OCI-LY3 (cell line): ENCODE measurements around the gene ROCK2.
A peak's percentile ranks its signal among the peaks of the same experiment; 100 is the strongest.

Experiments
- H2AFZ ChIP-seq: fragments of 200-600, 300-600 bp; shearing (Covaris generic); 2 replicates; pipeline ENCODE4 v1.6.0; 2014; ENCODE audit warnings: antibody characterized with exemption, low read depth, low read length
- H3K27ac ChIP-seq: fragments of 200-600, 300-600 bp; sonication (generic); 2 replicates; pipeline ENCODE4 v1.5.1; 2014; ENCODE audit warnings: mild to moderate bottlenecking, low read length, moderate library complexity, mixed read lengths
- H3K27me3 ChIP-seq: fragments of 200-600, 300-600 bp; sonication (generic); 2 replicates; pipeline ENCODE4 v1.6.1; 2014; ENCODE audit warnings: low read depth, low read length, mixed read lengths
- H3K36me3 ChIP-seq: fragments of 200-600, 300-600 bp; sonication (generic); replicated peaks from 2 replicates; pipeline ENCODE3; 2014; ENCODE audit warnings: low read depth, low read length, mixed read lengths
- H3K4me1 ChIP-seq: fragments of 300-600, 200-600 bp; sonication (generic); 2 replicates; pipeline ENCODE4 v1.6.1; 2014; ENCODE audit warnings: low read length, mixed read lengths
- H3K4me2 ChIP-seq: fragments of 200-600, 300-600 bp; sonication (generic); 2 replicates; pipeline ENCODE4 v1.6.1; 2014; ENCODE audit warnings: low read length, mixed read lengths
- H3K4me3 ChIP-seq: fragments of 300-600, 200-600 bp; sonication (generic); 2 replicates; pipeline ENCODE4 v1.5.1; 2014; ENCODE audit warnings: antibody characterized with exemption, mild to moderate bottlenecking, low read length, moderate library complexity
- H3K79me2 ChIP-seq: fragments of 300-600, 200-600 bp; shearing (Covaris generic); 2 replicates; pipeline ENCODE4 v1.6.1; 2014; ENCODE audit warnings: mild to moderate bottlenecking, low read length, mixed read lengths
- H3K9ac ChIP-seq: fragments of 300-600, 200-600 bp; shearing (Covaris generic); 2 replicates; pipeline ENCODE4 v1.6.0; 2014; ENCODE audit warnings: mild to moderate bottlenecking, low read length, moderate library complexity
- H3K9me3 ChIP-seq: fragments of 200-600, 300-600 bp; shearing (Covaris generic); 2 replicates; pipeline ENCODE4 v1.6.1; 2014; ENCODE audit warnings: low read length, mixed read lengths; ENCODE audit not compliant: insufficient read depth
- H4K20me1 ChIP-seq: fragments of 200-600, 300-600 bp; sonication (generic); 2 replicates; pipeline ENCODE4 v1.6.1; 2016; ENCODE audit warnings: low read length, mixed read lengths; ENCODE audit not compliant: insufficient read depth
- EZH2phosphoT487 ChIP-seq: fragments of 200-600 bp; shearing (Covaris generic); IDR thresholded peaks from 2 replicates; pipeline ENCODE4 v1.6.1; 2018; ENCODE audit warnings: antibody characterized with exemption, mixed run types, low read depth
- TF ChIP-seq, protein P1 (sequence below): fragments of 200-600, 300-600 bp; sonication (generic); IDR thresholded peaks from 2 replicates; pipeline ENCODE4 v1.5.1; 2014; ENCODE audit warnings: antibody characterized with exemption, low read length, low read depth

The ROCK2 gene

DNA sequence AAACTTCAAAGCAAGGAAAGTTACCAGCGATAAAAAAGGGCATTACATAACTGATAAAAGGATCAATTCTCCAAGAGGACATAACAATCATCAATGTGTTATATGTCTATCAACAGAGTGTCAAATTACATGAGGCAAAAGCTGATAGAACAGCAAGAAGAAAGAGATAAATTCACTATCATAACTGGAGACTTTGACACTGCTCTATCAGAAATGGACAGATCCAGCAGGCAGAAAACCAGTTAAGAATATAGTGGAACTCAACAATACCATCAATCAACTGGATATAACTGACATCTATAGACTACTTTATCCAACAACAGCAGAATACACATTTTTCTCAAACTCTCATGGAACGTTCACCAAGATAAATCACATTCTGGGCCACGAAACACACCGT, 65.0 kb downstream of the ROCK2 start:
- TF ChIP-seq EZH2phosphoT487: no peak
- TF ChIP-seq, protein P1, sequence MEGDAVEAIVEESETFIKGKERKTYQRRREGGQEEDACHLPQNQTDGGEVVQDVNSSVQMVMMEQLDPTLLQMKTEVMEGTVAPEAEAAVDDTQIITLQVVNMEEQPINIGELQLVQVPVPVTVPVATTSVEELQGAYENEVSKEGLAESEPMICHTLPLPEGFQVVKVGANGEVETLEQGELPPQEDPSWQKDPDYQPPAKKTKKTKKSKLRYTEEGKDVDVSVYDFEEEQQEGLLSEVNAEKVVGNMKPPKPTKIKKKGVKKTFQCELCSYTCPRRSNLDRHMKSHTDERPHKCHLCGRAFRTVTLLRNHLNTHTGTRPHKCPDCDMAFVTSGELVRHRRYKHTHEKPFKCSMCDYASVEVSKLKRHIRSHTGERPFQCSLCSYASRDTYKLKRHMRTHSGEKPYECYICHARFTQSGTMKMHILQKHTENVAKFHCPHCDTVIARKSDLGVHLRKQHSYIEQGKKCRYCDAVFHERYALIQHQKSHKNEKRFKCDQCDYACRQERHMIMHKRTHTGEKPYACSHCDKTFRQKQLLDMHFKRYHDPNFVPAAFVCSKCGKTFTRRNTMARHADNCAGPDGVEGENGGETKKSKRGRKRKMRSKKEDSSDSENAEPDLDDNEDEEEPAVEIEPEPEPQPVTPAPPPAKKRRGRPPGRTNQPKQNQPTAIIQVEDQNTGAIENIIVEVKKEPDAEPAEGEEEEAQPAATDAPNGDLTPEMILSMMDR: no peak
- H4K20me1 ChIP-seq: no peaks in the 10 kb centered on the region
- H3K36me3 ChIP-seq: peaks cover 18% of the 10 kb centered on the region
- no peak overlapping the region for H3K4me2 ChIP-seq
- H3K27ac ChIP-seq: no peak overlapping the region
- H2AFZ ChIP-seq: no peak overlapping the region
- H3K79me2 ChIP-seq: peaks cover 3% of the 10 kb centered on the region; the same call in 1 of the 2 replicates
- no peaks in the 10 kb centered on the region for H3K9me3 ChIP-seq
- peaks cover 24% of the 10 kb centered on the region for H3K4me1 ChIP-seq
- no peak overlapping the region for H3K4me3 ChIP-seq
- H3K9ac ChIP-seq: no peak overlapping the region
- H3K27me3 ChIP-seq: no peaks in the 10 kb centered on the region

DNA sequence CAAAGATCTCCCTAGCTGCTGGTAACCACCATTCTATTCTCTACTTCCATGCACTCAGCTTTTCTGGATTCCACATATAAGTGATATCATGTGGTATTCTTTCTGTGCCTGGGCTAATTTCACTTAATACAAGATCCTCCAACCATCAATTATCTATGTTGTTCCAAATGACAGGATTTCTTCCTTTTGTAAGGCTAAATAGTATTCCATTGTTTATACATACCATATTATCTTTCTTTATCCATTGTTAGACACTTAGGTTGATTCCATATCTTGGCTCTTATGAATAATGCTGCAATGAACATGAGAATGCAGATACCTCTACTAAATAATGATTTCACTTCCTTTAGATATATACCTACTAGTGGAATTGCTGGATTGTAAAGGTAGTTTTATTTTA, 66.2 kb downstream of the ROCK2 start:
- H3K4me2 ChIP-seq: no peak overlapping the region
- H4K20me1 ChIP-seq: no peaks in the 10 kb centered on the region
- H3K9me3 ChIP-seq: no peaks in the 10 kb centered on the region
- H3K27me3 ChIP-seq: no peaks in the 10 kb centered on the region
- H3K4me1 ChIP-seq: peaks cover 29% of the 10 kb centered on the region
- H3K79me2 ChIP-seq: peaks cover 3% of the 10 kb centered on the region; the same call in 1 of the 2 replicates
- no peak overlapping the region for H2AFZ ChIP-seq
- H3K36me3 ChIP-seq: peaks cover 8% of the 10 kb centered on the region
- TF ChIP-seq EZH2phosphoT487: no peak
- H3K9ac ChIP-seq: no peak overlapping the region
- no peak overlapping the region for H3K4me3 ChIP-seq
- no peak overlapping the region for H3K27ac ChIP-seq

DNA sequence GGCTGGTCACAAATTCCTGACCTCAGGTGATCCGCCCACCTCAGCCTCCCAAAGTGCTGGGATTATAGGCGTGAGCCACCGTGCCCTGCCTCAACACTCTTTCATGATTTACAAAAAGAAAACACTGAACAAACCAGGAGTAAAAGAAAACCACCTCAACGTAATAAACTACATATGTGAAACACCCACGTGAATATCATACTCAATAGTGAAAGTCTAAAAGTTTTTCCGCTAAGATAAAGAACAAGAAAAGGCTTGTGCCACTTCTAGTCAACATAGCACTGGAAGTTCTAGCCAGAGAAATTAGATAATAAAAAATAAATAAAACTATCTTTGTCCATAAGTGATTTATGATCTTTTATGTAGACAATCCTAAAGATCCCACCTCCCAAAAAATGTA, 68.5 kb downstream of the ROCK2 start:
- Histone ChIP-seq H3K36me3 (peaks cover 13% of the 10 kb centered on the region), H3K4me1 (peaks cover 29% of the 10 kb centered on the region), H3K4me2 (peak overlapping the region; percentile 50), H3K79me2 (peaks cover 3% of the 10 kb centered on the region; the same call in 1 of the 2 replicates), H3K27me3 (no peaks in the 10 kb centered on the region), H3K4me3 (peak overlapping the region; percentile 13; the same call in 1 of the 2 replicates), H3K9me3 (no peaks in the 10 kb centered on the region), H4K20me1 (no peaks in the 10 kb centered on the region), H3K9ac (no peak overlapping the region), H3K27ac (no peak overlapping the region), H2AFZ (no peak overlapping the region)
- no peak for TF ChIP-seq EZH2phosphoT487
- TF ChIP-seq, protein P1: no peak

DNA sequence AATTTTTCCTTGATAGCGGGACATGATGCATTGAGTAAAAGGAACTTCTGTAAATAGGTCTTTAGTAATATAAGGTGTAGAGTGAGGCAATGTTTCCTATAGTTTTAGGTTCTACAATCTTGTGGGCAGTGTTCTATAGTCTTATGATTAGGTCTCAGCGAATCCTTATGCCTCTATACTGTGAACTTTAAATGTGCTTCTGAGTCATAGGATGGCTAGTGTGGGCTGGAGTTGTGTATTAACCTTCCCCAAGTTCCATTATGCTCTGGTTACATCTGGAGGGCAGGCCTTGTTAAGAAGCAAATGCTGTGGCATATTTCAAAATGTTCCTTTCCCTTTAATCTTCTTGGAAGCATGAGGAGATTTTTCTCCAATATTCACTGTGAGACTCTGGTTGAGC, 73.5 kb downstream of the ROCK2 start:
- Histone ChIP-seq H3K4me1 (peaks cover 21% of the 10 kb centered on the region), H4K20me1 (no peaks in the 10 kb centered on the region), H3K27me3 (no peaks in the 10 kb centered on the region), H3K9ac (no peak overlapping the region), H3K36me3 (peaks cover 13% of the 10 kb centered on the region), H3K9me3 (no peaks in the 10 kb centered on the region), H3K79me2 (peaks cover 4% of the 10 kb centered on the region; the same call in 1 of the 2 replicates), H2AFZ (no peak overlapping the region), H3K4me2 (no peak overlapping the region), H3K4me3 (no peak overlapping the region), H3K27ac (no peak overlapping the region)
- no peak for TF ChIP-seq EZH2phosphoT487
- TF ChIP-seq, protein P1: no peak
